A673 (cell line): ENCODE data around the gene CAGE1.

Experiments
- EZH2 ChIP-seq: fragments of 200-600 bp; sonication (generic); IDR thresholded peaks from 2 replicates; pipeline ENCODE4 v1.6.1; 2017; ENCODE audit warnings: borderline replicate concordance, low read depth, mild to moderate bottlenecking, mixed read lengths, antibody characterized with exemption, low read length; ENCODE audit not compliant: poor library complexity, severe bottlenecking
- TF ChIP-seq, protein P1 (sequence below): fragments of 300-800, 200-600 bp; sonication (generic); conservative IDR thresholded peaks from 2 replicates; pipeline ENCODE4 v1.5.1; 2017; ENCODE audit warnings: low read depth, mild to moderate bottlenecking, antibody characterized with exemption, low read length, moderate library complexity, mixed read lengths

- TF ChIP-seq, protein P1, sequence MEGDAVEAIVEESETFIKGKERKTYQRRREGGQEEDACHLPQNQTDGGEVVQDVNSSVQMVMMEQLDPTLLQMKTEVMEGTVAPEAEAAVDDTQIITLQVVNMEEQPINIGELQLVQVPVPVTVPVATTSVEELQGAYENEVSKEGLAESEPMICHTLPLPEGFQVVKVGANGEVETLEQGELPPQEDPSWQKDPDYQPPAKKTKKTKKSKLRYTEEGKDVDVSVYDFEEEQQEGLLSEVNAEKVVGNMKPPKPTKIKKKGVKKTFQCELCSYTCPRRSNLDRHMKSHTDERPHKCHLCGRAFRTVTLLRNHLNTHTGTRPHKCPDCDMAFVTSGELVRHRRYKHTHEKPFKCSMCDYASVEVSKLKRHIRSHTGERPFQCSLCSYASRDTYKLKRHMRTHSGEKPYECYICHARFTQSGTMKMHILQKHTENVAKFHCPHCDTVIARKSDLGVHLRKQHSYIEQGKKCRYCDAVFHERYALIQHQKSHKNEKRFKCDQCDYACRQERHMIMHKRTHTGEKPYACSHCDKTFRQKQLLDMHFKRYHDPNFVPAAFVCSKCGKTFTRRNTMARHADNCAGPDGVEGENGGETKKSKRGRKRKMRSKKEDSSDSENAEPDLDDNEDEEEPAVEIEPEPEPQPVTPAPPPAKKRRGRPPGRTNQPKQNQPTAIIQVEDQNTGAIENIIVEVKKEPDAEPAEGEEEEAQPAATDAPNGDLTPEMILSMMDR: no peak
- TF ChIP-seq EZH2: no peak
These were observed 49.7 kb upstream of the CAGE1 start for GRCh38 chr6:7439228-7439627.
